HG03103 (cell line): ENCODE data around the gene E2F3.

ENCODE experiments used
- ATAC-seq: cut with Tn5 transposase; IDR thresholded peaks from one replicate; pipeline ENCODE4 v1.9.1; 2021; ENCODE audit warnings: low read depth; ENCODE audit not compliant: unreplicated experiment

Gene E2F3

GRCh38 chr6:20401205-20402091 lies at the start of gene E2F3:
E2F3 (plus strand) TSS chr6:20401879; CDS start chr6:20402233, 354 bp downstream.
- ATAC-seq, result peak; percentile 79

- ATAC-seq, result no peak
These were observed 49.3 kb upstream of the E2F3 start for GRCh38 chr6:20352346-20352745.

DNA sequence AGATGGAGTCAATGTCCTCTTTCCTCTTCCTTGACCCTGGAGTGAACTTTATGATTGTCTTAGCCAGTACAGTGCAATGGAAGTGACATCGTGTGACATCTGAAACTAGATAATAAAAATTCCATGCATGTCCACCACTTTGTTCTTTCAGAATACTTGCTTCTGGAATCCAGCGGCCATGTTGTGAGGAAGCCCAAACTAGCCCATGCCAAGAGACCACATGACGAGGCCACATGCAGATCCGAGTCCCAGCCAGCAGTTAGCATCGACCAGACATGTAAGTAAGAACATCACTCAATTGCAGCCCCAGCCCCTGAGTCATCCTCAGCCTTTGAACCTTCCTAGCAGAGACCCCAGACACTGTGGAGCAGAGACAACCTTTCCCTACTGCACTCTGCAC lies 48.5 kb upstream of the E2F3 start:
- no peak for ATAC-seq

- no peak for ATAC-seq
These were observed 47.3 kb upstream of the E2F3 start for GRCh38 chr6:20354366-20354765.

GRCh38 chr6:20360471-20361119 lies 41.1 kb upstream of the E2F3 start:
- no peak for ATAC-seq

DNA sequence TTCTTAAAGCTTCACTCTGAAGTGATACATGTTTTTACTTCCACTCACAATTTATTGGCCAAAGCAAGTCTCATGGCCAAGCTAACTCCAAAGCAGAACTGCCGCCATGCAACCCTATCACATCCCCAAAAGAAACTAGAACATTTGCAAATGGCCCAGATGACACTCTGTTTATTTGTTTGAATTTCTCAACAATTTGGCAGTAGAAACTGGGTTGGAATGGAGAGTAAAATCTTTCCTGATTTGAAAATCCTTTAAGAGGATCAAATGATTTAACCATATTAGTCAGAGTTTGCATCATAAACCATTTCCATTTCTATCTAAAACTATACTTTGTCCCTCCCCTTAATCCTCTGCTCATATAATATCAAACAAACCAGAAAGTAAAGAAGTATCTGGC lies 39.1 kb upstream of the E2F3 start:
- ATAC-seq, result no peak

DNA sequence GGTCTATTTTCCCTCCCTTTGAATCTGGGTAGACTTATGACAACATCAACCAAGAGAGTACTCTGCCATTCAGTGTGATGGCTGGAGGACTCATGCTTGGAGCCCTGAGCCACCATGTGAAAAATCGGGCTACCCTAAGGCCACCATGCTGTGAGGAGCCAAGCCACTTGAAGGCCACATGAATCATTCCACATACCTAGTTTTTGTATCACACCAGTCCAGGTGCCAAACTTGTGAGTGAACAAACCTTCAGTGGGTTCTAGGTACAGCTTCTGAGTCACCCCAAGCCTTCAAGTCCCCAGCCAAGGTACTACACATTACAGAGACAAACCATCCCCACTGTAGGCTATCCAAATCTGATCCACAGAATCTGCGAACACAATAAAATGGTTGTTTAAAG lies 37.4 kb upstream of the E2F3 start:
- ATAC-seq, result no peak

DNA sequence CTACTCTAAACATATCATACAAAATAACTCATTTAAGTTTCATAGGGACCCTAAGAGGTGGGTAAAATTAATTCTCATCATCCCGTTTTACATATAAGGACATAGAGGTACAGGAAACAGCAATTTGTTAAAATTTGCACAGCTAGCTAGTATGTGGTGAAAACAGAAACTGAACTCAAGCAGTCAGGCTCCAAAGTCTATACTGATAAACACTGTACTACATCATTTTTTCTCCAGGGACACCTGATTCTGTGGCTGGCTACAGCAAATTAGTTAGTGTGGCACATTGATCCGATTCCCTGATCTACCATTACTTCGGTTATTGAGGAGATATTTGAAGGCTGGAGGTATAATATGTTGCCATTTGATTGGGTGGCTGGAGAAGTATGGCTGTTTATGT lies 36.2 kb upstream of the E2F3 start:
- ATAC-seq, result peak; percentile 60

DNA sequence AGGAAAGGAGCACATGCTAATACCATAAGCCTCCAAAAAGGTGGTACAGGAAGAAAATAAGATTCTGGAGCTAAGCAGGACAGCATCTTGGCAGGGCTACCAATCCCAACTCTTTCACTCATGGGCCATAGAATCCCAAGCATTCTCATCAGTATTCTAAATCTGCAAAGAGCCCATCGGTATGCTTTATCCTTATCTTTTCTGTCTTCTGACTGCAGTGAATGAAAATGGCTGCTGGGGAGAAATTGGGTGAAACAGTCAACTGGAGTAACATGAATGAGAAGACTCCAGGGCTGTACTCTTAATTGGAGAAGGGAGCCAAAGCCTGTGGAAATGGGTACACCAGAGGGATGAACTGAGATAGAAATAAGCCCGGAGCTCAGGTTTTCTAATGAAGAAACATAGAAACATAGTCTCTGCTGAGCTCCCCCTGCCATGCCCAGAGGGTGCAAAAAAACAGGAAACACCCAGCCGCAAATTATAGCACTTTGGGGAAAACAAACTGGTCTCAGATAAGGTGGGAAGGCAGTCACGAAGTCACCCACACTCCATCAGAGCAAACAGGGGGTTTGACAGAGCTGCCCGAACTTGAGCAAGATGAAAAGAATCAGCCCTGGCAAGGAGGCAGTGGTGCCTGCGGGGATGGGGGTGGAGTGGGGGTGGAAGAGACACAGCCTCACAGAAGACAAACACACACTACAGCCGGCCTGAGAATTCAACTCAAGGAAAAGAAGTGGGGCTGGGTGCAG lies 35.4 kb upstream of the E2F3 start:
- no peak for ATAC-seq

DNA sequence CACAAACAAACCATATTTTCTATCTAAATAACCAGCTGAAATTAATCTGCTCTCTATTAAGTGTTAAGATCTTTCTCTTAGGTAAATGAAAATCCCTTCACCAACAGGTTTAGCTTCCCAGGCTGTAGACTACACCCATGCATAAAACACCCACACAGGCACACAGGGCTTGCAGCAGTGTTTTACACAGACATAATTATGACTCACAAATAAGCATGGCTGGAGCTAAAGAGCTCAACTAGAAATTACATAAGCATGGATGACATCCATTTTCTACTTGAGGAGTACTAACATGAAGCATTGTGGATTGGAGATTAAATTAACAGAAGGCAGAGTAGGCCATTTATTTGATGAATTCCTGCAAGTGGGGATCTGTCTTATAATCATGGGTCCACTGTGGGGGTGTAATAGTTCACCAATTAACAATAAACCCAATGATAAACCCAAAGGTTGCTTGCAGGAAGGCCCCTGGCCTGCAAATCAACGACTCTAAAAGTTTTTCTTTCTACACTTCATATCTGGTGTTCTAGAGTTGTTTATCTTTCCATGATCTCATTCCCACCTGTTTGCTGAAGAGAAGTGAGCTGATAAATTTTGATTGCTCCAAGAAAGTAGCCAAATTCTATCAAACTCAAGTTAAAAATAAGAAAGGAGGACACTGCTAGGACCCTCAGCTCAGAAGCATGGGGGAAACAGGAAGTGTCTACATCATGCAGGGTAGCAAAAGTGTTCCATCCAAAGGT lies 33.8 kb upstream of the E2F3 start:
- ATAC-seq, result no peak

DNA sequence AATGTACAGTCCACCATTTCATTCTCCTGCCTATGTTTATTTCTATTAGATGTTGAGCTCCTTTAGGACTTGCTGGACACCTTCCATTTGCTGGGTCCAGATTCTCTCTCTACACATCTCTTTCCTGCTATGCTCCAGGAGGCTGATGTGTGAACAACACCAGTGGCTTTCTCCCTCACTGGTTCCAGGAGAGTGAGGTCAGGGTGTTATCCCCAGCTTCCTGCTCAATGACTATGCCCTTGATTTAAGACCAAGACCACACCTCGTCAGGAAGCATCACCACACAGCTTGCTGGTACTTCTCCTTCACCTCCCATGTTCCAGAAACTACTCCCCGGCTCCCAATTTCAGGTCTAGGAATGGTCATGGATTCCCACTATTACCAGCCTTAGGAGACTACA lies 31.3 kb upstream of the E2F3 start:
- ATAC-seq, result no peak

DNA sequence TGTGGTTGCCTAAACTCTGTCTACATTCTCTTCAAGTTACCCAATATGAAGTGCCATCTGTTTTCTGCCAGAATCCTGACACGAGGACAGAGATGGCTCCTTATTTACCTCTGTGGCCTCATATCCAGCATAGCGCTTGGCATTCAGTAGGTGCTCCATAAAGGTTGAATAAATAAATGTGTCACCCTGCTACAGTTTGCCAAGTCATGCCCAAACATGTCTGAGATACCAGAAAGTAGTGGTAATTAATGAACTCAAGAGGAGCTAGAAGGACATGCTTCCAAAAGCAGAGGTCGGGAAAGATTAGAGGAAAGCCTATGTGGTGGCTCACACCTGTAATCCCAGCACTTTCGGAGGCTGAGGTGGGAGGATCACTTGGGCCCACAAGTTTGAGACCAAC lies 30.9 kb upstream of the E2F3 start:
- no peak for ATAC-seq

GRCh38 chr6:20375436-20375835 lies 26.2 kb upstream of the E2F3 start:
- ATAC-seq, result no peak

DNA sequence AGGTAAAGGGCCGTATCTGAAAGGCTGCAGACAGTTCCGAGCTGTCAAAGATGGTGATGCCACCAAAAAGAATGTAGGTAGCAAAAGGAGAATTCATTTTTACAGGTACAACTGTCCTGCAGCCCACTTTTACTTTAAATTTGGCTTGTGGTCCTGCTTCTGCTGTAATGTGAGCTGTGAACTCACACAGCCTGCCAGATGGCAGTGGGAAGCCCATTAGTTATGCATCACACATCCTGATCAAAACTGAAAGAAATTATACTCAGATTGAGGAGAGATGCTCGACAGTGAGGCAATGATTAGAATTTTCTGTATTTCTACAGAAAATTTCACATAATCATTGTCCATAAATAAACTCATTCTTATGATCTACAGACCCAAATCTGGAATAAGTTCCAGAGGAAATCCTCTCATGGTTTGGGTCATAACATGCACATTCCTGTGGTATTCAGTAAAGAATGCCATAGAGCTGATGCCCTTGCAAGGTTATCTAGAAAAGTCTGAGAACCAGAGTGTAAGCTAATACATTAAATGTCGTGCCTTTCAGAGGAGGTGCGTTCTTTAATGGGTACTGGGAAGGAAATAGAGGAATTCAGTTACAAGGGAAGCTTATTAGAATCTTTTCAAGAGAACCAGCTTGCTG lies 23.9 kb upstream of the E2F3 start:
- ATAC-seq, result no peak

- no peak for ATAC-seq
These were observed 22.4 kb upstream of the E2F3 start for GRCh38 chr6:20379231-20379630.

DNA sequence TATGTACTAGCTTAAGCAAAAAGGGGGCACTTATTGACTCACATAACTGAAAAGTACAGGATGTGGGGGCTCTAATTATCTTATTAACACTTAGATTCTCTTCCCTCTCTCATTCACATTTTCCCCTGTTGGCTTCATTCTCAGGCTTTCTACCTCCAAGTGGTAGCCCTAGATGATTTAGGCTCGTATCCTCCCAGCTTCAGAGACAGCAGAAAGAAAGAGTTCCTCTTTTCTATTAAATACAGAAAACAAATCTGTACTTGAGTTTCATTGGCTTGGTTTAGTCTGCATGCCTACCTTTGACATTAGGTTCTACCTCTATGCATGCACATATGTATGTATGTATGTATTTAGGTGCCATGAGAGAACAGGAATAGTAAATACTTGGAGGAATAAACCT lies 15.5 kb upstream of the E2F3 start:
- no peak for ATAC-seq

GRCh38 chr6:20389066-20389465 lies 12.6 kb upstream of the E2F3 start:
- no peak for ATAC-seq

- ATAC-seq, result no peak
These were observed 8.4 kb upstream of the E2F3 start for GRCh38 chr6:20393297-20393696.

- ATAC-seq, result no peak
These were observed 2.2 kb upstream of the E2F3 start for GRCh38 chr6:20399518-20399917.
